Left ventricle myocardium inferior (tissue), 1 donor: ENCODE measurements around the gene SRD5A2. TPM values are rescaled to one million over a fixed set of nuclear protein-coding genes. Genes with fewer than 3 reads are reported as not detected.

Experiments
- DNase-seq: peaks from one replicate; pipeline ENCODE4 v3.0.0-alpha.2; 2020
- H3K27ac ChIP-seq: fragments of 200-600 bp; replicated peaks from 2 replicates; pipeline ENCODE4 v1.8.0; 2021
- H3K27me3 ChIP-seq: fragments of 200-600 bp; 2 replicates; pipeline ENCODE4 v1.8.0; 2021; ENCODE audit warnings: low read depth
- H3K36me3 ChIP-seq: fragments of 200-600 bp; 2 replicates; pipeline ENCODE4 v1.8.0; 2021
- H3K4me1 ChIP-seq: fragments of 200-600 bp; 2 replicates; pipeline ENCODE4 v1.8.0; 2021
- H3K4me3 ChIP-seq: fragments of 200-600 bp; 2 replicates; pipeline ENCODE4 v1.8.0; 2021; ENCODE audit warnings: mild to moderate bottlenecking, moderate library complexity
- H3K9me3 ChIP-seq: fragments of 200-600 bp; replicated peaks from 2 replicates; pipeline ENCODE4 v1.8.0; 2021
- CTCF ChIP-seq: fragments of 200-600 bp; IDR thresholded peaks from 2 replicates; pipeline ENCODE4 v1.8.0; 2021; ENCODE audit warnings: antibody characterized with exemption, mild to moderate bottlenecking, borderline replicate concordance
- intact Hi-C: fragments of 100-400 bp; cut with micrococcal nuclease; formaldehyde crosslinking; loops from one replicate; pipeline ENCODE4 v1.11.0; 2022
- total RNA-seq: library from RNA; stranded (reverse); fragmentation: NEBNext Ultra II Directional; extraction: Animal tissue kit (Norgen Biotek cat#: 25700); gene quantifications from one replicate; pipeline ENCODE4 v1.2.1, GENCODE V29; 2021
- donor health status: DM: no; HTN: yes; CAD: no; lungs with severe emphysema.

The SRD5A2 gene
- total RNA-seq, 1 donor from 2014 or later = not detected

GRCh38 chr2:31579996-31580320, 780 bp downstream of the SRD5A2 start:
- no peak for DNase-seq
- Histone ChIP-seq H3K9me3 (peaks cover 8% of the 10 kb centered on the region), H3K4me1 (peaks cover 6% of the 10 kb centered on the region), H3K27me3 (peaks cover 75% of the 10 kb centered on the region), H3K36me3 (no peaks in the 10 kb centered on the region), H3K4me3 (no peak overlapping the region), H3K27ac (no peak overlapping the region)
- no peak for TF ChIP-seq CTCF
- intact Hi-C loops = no loop called here

- Histone ChIP-seq H3K36me3 (no peaks in the 10 kb centered on the region), H3K27ac (no peak overlapping the region), H3K4me3 (no peak overlapping the region), H3K27me3 (peaks cover 60% of the 10 kb centered on the region), H3K9me3 (peaks cover 8% of the 10 kb centered on the region), H3K4me1 (peaks cover 6% of the 10 kb centered on the region)
- intact Hi-C loops = no loop called here
- TF ChIP-seq CTCF = no peak
- no peak for DNase-seq
Measured at GRCh38 chr2:31578316-31578715, 2.4 kb downstream of the SRD5A2 start.

- Histone ChIP-seq H3K27ac (no peak overlapping the region), H3K36me3 (no peaks in the 10 kb centered on the region), H3K9me3 (peaks cover 10% of the 10 kb centered on the region), H3K4me1 (peaks cover 6% of the 10 kb centered on the region), H3K4me3 (no peak overlapping the region), H3K27me3 (peaks cover 48% of the 10 kb centered on the region)
- no peak for TF ChIP-seq CTCF
- intact Hi-C loops = no loop called here
- no peak for DNase-seq
Measured at GRCh38 chr2:31577143-31577542, 3.6 kb downstream of the SRD5A2 start.

GRCh38 chr2:31568585-31569201, 12.0 kb downstream of the SRD5A2 start:
- no peak overlapping the region for H3K27ac ChIP-seq
- H3K4me1 ChIP-seq = no peaks in the 10 kb centered on the region
- H3K27me3 ChIP-seq = no peaks in the 10 kb centered on the region
- TF ChIP-seq CTCF = no peak
- H3K36me3 ChIP-seq = no peaks in the 10 kb centered on the region
- intact Hi-C loops = no loop called here
- peaks cover 23% of the 10 kb centered on the region for H3K9me3 ChIP-seq
- H3K4me3 ChIP-seq = no peak overlapping the region
- no peak for DNase-seq

GRCh38 chr2:31567679-31568078, 13.1 kb downstream of the SRD5A2 start:
- no peak for DNase-seq
- Histone ChIP-seq H3K27me3 (peaks cover 4% of the 10 kb centered on the region), H3K4me1 (no peaks in the 10 kb centered on the region), H3K27ac (no peak overlapping the region), H3K36me3 (no peaks in the 10 kb centered on the region), H3K4me3 (no peak overlapping the region), H3K9me3 (peaks cover 23% of the 10 kb centered on the region)
- no peak for TF ChIP-seq CTCF
- intact Hi-C loops = no loop called here
